AG04450 (cell line): ENCODE results near the gene RNF212. TPM values are rescaled to one million over a fixed set of nuclear protein-coding genes. Genes with fewer than 3 reads are reported as not detected.

Experiments used
- CTCF ChIA-PET: fragments of 300-600, 350-600 bp; formaldehyde crosslinking; extraction: SDS; loops from one replicate; lab custom pipeline; 2022; ENCODE audit warnings: antibody characterized with exemption, inconsistent platforms; lab: Charles Lee
- POLR2A ChIA-PET: fragments of 350-600 bp; formaldehyde crosslinking; extraction: SDS; loops from one replicate; lab custom pipeline; 2021; ENCODE audit warnings: antibody characterized with exemption, inconsistent platforms; lab: Yijun Ruan, JAX
- DNase-seq: peaks from one replicate; pipeline ENCODE4 v3.0.0-alpha.2; 2011; ENCODE audit warnings: low read depth, low spot score
- H3K27ac ChIP-seq: one replicate; pipeline ENCODE4 v1.5.1; 2012; ENCODE audit warnings: low read depth, low read length, control low read depth
- H3K27me3 ChIP-seq: one replicate; pipeline ENCODE4 v1.6.0; 2012; ENCODE audit warnings: low read length; ENCODE audit not compliant: control insufficient read depth, insufficient read depth
- H3K4me3 ChIP-seq: 2 replicates; pipeline ENCODE4 v1.5.1; 2011; ENCODE audit warnings: mild to moderate bottlenecking, low read depth, low read length, control low read depth
- H3K9me3 ChIP-seq: 2 replicates; pipeline ENCODE4 v1.5.1; 2012; ENCODE audit warnings: low read length; ENCODE audit not compliant: control insufficient read depth, insufficient read depth
- CTCF ChIP-seq: IDR thresholded peaks from 2 replicates; pipeline ENCODE4 v1.5.1; 2011; ENCODE audit warnings: low read depth, low read length, control low read depth, inconsistent platforms
- polyA plus RNA-seq: library from polyadenylated mRNA; depleted of rRNA; stranded (reverse); fragments of >200 nt; gene quantifications from 2 replicates; pipeline ENCODE4 v1.2.3, GENCODE V29; 2011

Gene RNF212
- polyA plus RNA-seq, 1 experiment, result 0.88 TPM

- no peak overlapping the region for H3K4me3 ChIP-seq
Observed at GRCh38 chr4:1096841-1097240, 16.5 kb downstream of the RNF212 start.

GRCh38 chr4:1094336-1094690 is 19.1 kb downstream of the RNF212 start:
- ChIA-PET CTCF (no interaction called here), POLR2A (no interaction called here)
- no peak for DNase-seq
- H3K27me3 ChIP-seq, result peaks cover 2% of the 10 kb centered on the region
- H3K4me3 ChIP-seq, result no peak overlapping the region
- no peak for TF ChIP-seq CTCF
- no peaks in the 10 kb centered on the region for H3K9me3 ChIP-seq
- H3K27ac ChIP-seq, result no peak overlapping the region

More at GRCh38 chr4:1096841-1097240, 16.5 kb downstream of the RNF212 start:
- CTCF ChIA-PET, result no interaction called here
- TF ChIP-seq CTCF, result no peak
- POLR2A ChIA-PET, result no interaction called here
- Histone ChIP-seq H3K9me3 (no peaks in the 10 kb centered on the region), H3K27me3 (peaks cover 17% of the 10 kb centered on the region), H3K27ac (no peak overlapping the region)
- DNase-seq, result no peak

- DNase-seq, result no peak
- POLR2A ChIA-PET, result no interaction called here
- Histone ChIP-seq H3K4me3 (no peak overlapping the region), H3K9me3 (peaks cover 4% of the 10 kb centered on the region), H3K27me3 (peaks cover 2% of the 10 kb centered on the region), H3K27ac (no peak overlapping the region)
- CTCF ChIA-PET, result no interaction called here
- no peak for TF ChIP-seq CTCF
Observed at GRCh38 chr4:1093391-1094335, 19.7 kb downstream of the RNF212 start.

GRCh38 chr4:1092983-1093361 is 20.4 kb downstream of the RNF212 start:
- Histone ChIP-seq H3K4me3 (no peak overlapping the region), H3K27me3 (no peaks in the 10 kb centered on the region), H3K27ac (no peak overlapping the region), H3K9me3 (peaks cover 10% of the 10 kb centered on the region)
- POLR2A ChIA-PET, result no interaction called here
- TF ChIP-seq CTCF, result no peak
- CTCF ChIA-PET, result no interaction called here
- no peak for DNase-seq
